GM19099 (cell line): ENCODE results near the gene GABPB2.
A peak's percentile ranks its signal among the peaks of the same experiment; 100 is the strongest.

Experiments used
- POLR2A ChIP-seq: IDR thresholded peaks from 3 replicates; pipeline ENCODE4 v1.6.1; 2011; ENCODE audit warnings: low read depth; ENCODE audit not compliant: insufficient read length; ENCODE audit errors: extremely low read depth

GABPB2 gene

GRCh38 chr1:151072224-151072623, 1.7 kb downstream of the GABPB2 start:
- TF ChIP-seq POLR2A = no peak

- TF ChIP-seq POLR2A = no peak
Observed at GRCh38 chr1:151085953-151086559, 15.5 kb downstream of the GABPB2 start.

- no peak for TF ChIP-seq POLR2A
Observed at GRCh38 chr1:151098126-151098525, 27.6 kb downstream of the GABPB2 start.

GRCh38 chr1:151104630-151105029, 34.1 kb downstream of the GABPB2 start:
- TF ChIP-seq POLR2A = no peak

GRCh38 chr1:151106894-151107293, 36.3 kb downstream of the GABPB2 start:
- no peak for TF ChIP-seq POLR2A

GRCh38 chr1:151108331-151108730, 37.8 kb downstream of the GABPB2 start:
- TF ChIP-seq POLR2A = no peak

- no peak for TF ChIP-seq POLR2A
Observed at GRCh38 chr1:151113877-151114276, 43.3 kb downstream of the GABPB2 start.

- no peak for TF ChIP-seq POLR2A
Observed at GRCh38 chr1:151124763-151125403, 54.3 kb downstream of the GABPB2 start.

GRCh38 chr1:151128800-151129199, 58.2 kb downstream of the GABPB2 start:
- no peak for TF ChIP-seq POLR2A

- peak; percentile 59 for TF ChIP-seq POLR2A
Observed at GRCh38 chr1:151130987-151131586, 60.5 kb downstream of the GABPB2 start.

- TF ChIP-seq POLR2A = no peak
Observed at GRCh38 chr1:151131701-151132334, 61.3 kb downstream of the GABPB2 start.

GRCh38 chr1:151132335-151133017, 61.9 kb downstream of the GABPB2 start:
- TF ChIP-seq POLR2A = no peak

GRCh38 chr1:151133018-151133806, 62.7 kb downstream of the GABPB2 start:
- TF ChIP-seq POLR2A = no peak

GRCh38 chr1:151134396-151134795, 63.8 kb downstream of the GABPB2 start:
- no peak for TF ChIP-seq POLR2A
